NCI-H510A treated with DMSO at 0.1 percent for 48 hours (cell line): ENCODE data around the gene CNTNAP4.

Experiments used
- DNase-seq: peaks from one replicate; lab custom pipeline; 2025; lab: John Stamatoyannopoulos, UW

CNTNAP4 gene

DNA sequence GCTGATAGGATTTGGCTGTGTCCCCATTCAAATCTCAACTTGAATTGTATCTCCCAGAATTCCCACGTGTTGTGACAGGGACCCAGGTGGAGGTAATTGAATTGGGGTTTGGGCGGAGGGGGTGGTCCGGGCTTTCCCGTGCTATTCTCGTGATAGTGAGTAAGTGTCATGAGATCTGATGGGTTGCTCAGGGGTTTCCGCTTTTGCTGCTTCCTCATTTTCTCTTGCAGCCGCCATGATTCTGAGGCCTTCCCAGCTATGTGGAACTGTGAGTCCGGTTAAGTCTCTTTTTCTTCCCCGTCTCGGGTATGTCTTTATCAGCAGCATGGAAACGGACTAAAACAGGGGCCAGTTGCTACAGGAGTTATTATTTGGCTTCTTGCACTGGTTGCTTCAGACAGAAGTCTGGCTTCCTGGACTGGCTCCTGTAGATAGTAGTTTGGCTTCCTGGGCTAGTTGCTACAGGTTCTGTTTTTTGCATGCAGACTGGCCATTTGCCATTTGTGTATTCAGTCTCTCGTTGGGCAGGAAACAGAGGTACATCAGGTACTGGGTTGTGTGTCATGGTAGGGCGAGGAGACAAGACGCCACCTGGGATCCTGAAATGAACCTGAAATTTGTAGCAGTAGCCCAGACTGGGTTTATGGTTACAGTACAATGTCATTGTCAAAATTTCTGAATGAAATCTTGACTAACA, 32.6 kb downstream of the CNTNAP4 start:
- DNase-seq = no peak

DNA sequence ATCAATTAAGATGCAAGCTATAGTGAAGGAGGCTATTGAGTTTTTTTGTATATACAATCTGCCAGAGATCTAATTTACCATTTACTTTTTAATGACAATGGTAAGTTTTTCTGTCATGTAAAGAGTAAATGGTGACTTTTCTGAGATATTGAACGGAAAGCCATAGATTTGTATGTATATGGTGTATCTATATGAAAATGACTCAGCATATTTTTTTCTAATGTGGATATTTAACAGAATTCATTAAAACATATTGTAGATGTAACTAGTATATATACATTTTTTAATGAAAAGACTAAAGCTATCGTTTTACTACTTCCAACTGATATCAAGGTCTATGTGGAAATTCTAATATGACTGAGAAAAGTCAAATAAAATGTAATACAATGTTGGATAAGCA, 34.1 kb downstream of the CNTNAP4 start:
- DNase-seq = no peak

DNA sequence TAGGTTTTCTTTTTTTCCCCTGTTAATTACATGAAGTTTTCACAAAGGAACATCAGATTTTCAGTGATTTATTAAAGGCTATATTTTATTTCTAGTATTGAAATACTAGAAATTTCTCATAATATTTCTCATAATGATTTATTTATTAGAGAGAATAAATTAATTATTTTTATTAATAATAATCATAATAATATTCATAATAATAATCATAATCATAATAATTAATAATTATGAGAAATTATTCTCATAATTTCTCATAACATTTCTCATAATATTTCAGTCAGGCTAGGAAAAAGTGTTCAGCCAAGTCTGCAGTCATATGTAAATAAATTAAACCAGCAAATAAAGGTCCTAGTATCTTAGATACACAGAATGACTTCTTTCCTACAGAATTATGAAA, 41.4 kb downstream of the CNTNAP4 start:
- no peak for DNase-seq

DNA sequence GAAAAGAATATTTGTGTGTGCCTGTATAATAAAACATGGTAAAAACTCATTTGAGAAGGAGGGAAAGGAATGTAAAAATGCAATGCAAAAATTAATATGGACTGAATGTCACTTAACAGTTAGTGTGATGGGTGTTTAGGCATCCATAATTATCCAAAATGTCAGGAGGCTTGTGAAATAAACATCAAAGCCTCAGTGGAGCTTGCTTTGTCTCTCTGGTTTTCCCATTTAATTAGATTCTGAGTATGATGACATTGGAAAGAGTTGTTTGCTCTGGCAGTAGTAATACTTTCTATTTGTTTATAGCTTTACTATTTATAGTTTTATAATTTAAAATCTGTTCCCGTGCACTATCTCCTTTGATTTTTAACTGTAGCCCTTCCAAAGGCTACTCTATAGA, 51.9 kb downstream of the CNTNAP4 start:
- DNase-seq = no peak

DNA sequence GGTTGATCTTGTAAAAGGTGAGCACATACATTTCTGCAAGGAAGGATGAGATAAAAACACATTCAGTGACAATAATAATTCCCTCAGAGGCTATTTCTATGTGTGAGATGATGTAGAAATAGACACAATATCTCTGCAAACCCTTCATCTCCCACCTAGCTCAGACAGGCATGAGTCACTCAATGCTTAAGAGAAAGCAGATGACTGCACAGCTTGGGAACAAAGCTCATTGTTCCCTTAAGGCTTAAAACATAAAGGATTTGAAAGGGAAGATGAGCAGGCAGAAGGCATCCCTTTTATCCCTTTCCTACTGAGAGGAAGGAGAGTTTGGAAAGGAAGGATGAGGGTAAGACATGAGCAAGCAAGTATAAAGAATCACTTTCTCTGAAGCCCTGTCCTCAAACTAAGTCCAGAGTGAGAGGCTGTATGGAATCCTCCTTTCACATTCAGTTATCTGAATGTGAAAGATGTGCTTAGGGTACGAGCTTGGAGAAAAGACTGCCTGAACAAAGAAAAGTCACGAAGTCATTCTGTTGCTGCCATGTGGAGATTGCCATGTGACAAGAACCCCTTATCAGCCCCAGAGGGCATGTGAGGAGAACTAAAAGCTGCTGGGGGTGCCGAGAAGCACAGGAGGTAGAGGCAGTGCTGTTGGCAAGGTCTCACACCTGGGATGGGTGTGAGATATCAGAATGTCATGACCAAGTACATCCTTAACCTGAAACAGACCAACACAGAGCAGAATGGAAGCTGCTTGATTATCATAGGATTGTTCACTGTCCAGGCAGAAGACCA, 58.2 kb downstream of the CNTNAP4 start:
- DNase-seq = no peak

DNA sequence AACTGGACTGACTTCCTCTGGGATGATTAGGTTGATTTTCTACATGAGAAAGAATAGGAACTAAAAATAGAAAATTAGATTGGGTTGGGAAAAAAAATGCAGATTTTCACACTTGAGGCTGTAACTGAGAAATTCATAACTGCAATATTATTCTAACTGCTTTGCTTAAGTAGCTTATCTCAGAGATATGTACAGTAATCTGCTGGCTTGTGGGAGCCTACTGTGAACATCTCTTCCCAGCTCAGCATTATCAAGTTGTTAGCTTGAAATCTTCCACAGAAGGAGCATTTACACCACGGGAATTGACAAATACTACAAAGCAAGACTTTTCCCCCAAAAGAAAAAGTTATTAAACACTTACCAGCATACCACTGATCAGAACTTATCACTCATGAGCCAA, 58.9 kb downstream of the CNTNAP4 start:
- no peak for DNase-seq

DNA sequence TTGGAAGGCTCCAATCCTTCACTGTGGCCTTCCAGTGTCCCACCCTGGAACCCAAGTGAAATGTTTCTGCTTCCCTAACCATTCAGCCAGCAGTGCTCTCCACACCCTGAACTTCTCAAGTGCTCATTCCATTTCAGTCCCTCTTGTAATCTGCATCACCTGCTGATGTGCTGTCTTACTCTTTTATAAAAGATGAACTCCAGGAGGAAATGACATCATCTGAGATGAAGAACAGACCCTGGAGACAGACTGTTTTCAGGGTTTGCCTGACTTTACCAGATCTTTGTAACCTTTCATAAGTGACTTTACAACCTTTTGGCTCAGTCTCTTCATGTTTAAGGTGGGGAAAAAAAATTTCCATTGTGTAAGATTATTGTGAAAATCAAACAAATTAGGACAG, 61.3 kb downstream of the CNTNAP4 start:
- DNase-seq = no peak

DNA sequence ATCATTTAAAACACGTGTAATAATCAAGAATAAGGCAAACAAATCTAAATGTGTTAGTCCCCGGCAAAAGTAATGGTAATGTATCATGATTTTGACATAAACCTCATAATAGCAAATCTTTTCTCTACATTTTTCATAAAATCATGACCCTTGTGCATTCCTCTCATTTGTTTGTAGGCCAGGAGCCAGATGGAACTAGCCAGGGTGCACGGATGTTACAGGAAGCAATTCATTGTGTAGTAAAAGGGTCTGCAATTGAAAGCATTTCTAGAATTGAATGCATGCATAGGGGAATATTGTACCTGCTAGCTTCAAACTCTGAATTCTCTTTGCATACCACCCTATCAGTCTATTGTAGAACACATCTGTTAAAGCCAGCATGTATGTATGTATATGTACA, 66.6 kb downstream of the CNTNAP4 start:
- DNase-seq = no peak

DNA sequence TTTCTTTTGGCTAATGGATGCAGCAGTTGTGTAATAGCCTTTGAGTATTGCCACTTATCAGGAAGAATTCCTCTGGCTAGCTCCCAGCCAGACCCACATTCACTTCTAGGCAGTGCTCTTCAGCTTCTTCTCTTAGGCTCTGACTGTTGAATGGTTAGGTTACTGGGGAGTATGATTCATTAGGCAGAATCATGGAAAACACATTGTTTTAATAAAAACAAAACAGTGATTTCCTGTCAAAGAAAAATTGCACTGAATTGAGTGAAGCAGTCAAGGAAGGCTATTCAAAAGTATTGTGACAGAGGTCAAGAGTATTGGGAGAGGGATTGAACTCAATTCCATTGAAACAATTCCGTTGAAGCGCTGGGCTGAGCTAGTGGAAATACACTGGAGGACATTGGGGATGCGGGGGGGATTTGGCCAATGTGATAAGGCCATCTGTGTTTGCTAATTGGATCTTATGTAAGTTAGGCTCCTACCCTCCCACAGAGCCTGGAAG, 68.0 kb downstream of the CNTNAP4 start:
- DNase-seq = no peak

DNA sequence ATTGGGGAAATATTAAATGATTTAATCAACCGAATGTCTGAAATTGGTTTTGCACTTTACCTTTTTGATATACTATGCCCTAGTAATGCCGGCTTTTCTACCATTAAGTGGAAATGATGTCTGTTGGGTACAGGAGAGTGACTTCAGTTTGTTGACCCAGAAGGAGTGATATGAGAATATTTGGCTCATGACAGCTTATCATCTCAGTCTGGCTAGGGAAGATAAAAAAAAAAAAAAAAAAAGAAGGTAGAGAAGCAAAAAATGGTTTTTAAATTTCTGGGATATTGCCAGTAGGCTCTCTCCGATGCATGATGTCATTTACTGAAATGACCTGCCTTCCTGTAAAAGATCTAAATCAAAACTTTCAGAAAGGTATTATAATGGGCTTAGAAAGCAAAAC, 69.0 kb downstream of the CNTNAP4 start:
- DNase-seq = no peak

DNA sequence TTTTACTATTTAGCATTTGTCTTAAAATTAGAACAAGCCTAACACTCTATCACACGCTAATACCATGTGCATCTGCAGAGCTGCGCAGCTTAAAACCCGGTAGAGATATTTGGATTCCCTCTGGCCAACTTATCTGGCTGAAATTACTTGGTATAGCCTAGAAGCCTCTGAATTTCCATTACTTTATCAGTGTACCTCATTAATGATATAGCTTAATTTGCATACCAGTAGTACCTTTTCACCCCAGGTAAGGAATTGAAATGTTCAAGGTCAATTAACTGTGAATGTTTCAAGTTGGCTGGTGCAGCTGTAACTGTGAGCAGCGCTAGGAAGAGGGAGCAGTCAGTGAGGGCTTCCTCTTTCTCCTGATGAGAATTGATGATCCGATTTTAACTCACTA, 74.2 kb downstream of the CNTNAP4 start:
- no peak for DNase-seq

DNA sequence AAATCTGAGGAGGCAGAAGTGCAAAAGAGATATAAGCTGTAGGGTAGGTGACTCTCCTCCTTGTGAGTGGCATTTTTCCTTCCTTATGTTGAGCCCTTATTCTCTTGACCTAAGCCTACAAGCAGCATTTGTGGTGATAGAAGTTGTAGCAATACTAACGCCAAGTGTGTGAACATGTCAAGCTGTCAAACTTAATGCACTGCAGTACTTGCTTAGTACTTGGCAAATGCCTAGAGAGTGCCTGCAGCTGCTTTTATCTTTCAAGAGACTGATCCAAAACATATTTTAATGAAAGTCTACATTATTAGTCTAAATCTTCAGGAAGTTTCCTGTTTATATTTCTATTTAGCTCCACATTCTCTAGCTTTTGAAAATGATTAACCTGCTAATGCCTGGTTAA, 83.2 kb downstream of the CNTNAP4 start:
- DNase-seq = no peak

DNA sequence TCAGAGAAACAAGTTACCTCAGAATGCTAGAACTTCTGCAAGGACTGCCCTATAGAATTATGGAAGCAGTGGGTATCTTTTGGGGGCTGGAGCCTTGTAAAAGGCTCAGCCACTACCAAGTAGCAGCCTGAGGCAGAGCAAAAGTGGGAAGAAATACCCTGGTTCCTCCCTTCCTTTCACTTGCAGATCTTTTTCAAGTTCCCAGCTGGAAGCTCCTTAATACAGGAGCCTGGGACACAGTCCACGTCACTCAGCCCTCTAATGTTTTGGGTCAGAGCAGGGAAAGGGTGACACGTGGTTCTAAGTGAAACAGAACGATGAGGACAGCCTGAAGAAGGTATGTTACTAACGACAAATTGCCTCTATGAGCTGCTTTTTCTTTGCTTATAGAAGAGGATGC, 93.1 kb downstream of the CNTNAP4 start:
- no peak for DNase-seq

DNA sequence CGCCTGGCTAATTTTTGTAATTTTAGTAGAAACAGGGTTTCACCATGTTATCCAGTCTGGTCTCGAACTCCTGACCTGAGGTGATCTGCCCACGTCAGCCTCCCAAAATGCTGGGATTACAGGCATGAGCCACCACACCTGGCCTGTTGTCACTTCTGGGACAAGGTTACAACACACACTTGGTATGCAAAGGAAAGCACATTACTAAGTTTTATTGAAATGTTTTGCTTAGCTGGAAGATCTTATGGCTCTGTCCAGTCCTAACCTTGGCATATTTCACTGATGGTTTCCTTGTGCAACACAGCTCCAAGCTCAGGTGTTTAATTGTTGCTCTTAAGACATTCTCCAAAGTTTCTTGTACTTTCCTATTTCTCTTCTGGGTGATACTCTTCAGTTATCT, 94.2 kb downstream of the CNTNAP4 start:
- DNase-seq = no peak

DNA sequence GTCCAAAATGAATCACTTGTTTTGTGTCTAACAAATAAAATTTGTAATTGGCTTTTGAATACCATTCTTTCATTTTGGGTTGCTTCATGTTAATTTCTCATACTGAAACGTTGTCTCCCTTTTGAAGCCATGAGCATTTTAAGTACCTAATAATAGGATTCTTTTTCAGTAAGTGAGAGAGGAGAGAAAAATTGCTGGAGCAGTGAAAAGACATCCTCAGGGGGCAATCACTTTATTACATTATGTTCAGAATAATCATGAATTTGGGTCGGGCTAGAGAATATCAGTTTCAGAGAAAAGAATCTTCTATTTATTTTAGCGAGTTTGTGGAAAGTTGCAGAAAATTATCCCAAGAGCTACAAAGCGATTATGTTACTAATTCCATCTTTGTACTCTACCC, 96.8 kb downstream of the CNTNAP4 start:
- DNase-seq = no peak

DNA sequence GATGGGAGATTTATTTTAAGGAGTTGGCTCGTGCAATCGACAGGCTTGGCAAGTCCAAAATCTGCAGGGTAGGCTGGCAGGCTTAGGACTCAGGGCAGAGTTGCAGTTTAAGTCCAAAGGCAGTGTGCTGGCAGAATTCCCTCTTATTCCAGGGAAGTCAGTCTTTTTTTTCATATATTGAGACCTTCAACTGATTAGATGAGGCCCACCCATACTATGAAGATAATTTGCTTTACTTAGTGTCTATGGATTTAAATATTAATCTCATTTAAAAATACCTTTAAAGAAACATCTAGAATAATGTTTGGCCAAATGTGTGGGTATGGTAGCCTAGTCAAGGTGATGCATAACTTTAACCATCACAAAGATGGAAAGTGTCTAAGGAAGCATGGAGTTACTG, 99.8 kb downstream of the CNTNAP4 start:
- no peak for DNase-seq

DNA sequence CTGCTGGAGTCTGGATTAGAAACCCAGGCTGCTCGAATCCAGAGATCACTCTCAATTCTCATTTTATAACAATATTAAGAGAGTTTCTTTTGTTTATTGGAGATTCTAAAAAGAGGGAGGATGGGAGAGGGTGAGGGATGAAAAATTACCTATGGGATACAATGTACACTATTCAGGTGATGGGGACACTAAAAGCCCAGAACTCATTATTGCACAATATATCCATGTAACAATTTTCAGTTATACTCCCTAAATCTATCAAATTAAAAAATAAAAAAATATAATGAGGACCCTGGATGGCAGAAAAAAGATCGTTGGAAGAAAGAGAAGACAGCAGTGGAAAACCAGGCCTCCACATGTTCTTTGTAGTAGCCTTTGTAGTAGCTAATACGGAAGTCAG, 100.8 kb downstream of the CNTNAP4 start:
- DNase-seq = no peak

DNA sequence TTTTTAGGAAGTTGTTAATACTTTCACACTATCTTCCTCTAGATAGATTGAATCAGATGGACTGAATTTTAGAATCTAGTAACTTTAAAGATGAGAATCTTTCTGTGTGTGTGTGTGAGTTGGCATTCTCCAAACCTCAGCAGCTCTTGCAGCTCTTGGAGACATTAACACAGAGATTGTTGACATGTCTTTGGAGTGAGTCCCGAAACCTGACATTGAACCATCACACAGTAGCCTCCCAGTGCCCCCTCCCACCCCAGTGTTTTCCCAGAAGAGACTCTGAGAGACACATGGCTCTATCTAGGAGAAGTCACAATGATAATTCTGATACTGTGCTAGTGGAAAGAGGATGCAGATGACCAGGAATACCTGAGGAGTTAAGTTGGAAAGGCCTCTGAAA, 103.9 kb downstream of the CNTNAP4 start:
- no peak for DNase-seq

DNA sequence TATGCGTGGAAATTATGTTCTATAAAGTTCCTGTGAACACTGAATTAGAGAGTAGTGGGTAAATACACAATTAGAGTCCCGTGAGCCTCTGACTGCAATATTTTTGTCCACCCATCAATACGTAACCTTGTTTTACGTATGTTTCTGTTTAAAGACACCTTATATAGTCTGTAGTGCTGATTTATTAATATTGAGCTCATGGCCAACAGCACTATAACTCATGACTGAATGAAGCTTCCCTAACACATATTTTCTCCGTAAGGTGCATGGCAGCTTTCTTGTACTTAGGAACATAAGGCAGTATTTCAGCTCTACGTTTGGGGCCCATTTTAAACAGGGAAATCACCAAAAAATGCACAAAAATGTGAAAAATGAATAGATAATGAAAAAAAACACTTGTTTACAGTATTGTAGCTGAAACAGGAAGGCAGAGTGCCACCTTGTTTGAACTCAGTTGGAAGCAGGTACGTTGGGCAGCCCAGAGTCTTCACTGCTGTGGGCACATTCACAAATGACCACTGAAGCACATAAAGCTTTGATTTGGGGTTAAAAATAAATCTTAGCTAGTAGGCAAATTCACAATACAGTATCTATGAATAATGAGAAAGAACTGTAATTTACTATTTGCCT, 108.5 kb downstream of the CNTNAP4 start:
- DNase-seq = no peak

DNA sequence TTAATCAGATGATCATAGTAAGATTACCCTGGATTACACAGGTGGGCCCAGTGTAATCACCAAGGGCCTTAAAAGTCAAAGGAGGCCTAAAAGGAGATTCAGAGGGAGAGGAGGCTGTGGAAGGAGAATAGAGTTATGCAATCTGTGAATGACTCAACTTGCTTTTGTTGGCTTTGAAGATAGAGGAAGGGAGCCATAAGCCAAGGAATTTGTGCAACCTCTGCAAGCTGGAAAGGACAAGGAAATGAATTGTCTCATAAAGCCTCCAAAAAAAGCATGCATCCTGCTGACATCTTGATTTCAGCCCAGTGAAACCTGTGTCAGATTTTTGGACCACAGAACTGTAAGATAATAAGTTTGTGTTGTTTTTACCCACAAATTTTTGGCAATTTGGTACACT, 109.6 kb downstream of the CNTNAP4 start:
- DNase-seq = no peak

DNA sequence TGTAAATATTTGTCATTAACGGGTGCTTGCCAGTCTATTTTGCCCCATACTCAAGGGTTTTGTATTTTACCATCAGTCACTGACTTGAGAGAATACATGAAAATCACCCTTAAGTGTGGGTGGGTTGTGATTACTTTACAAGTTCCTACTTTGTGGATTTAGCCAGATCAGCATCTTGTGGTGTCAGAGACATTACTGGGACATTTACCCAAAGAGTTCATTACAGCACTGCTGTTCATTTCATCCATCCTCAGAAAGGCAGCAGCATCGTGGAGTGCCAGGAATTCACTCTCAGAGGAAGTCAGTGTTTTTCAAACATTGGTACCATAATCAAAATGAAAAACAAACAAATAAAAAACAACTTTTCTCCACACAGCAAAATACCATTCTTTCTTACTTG, 110.8 kb downstream of the CNTNAP4 start:
- no peak for DNase-seq

DNA sequence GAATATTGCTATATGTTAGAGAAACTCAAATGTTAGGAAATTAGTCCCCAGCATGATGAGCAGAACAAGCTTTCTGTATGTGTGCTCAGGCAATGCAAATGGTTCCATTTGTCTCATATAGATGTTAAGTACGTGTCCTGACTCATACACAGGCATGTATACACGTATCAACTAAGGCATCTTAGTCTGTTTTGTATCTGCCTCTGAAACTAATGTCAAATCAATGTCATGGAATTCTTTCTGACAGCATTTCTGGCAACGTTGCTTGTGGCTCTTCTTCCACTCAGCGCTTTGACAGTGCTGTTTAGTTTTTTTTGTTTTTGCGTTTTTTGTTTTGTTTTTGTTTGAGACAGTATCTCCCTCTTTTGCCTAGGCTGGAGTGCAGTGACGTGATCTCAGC, 111.9 kb downstream of the CNTNAP4 start:
- DNase-seq = no peak

DNA sequence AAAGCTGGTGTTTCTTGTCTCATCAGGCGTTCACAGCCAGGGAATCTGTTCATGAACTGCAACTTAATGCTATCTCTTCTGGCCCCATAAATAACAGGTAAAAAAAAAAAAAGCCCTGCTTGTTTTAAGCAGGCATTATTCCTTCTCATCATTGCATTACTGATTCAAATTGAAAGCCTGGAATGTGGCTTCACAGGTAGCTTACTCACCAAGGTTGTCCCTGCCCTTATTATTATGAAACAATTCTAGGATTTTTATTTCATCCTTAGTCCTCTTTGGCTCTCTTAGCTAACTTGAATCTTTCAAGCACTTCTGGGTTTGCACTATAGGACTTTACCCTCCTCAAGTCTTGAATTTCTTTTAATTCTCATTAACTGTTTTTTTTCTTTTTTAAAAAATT, 113.3 kb downstream of the CNTNAP4 start:
- DNase-seq = no peak
